ENCODE measurements around the gene PRSS53.

The PRSS53 gene

DNA sequence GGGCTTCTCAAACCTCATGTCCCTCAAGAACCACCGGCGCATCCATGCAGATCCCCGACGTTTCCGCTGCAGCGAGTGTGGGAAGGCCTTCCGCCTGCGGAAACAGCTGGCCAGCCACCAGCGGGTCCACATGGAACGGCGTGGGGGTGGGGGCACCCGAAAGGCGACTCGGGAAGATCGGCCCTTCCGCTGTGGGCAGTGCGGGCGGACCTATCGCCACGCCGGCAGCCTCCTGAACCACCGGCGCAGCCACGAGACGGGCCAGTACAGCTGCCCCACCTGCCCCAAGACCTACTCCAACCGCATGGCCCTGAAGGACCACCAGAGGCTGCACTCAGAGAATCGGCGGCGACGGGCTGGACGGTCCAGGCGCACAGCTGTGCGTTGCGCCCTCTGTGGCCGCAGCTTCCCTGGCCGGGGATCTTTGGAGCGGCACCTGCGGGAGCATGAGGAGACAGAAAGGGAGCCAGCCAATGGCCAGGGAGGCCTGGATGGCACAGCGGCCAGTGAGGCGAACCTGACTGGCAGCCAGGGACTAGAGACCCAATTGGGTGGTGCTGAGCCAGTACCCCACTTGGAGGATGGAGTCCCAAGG is 8.6 kb downstream of the PRSS53 start:
- Histone ChIP-seq H3F3A (ENCODE audit: insufficient read depth, low read length) (0 out of 2 replicates have a peak, but pooled peaks cover 4% of the 10 kb centered on the region), H3K36me3 (replicated peaks; ENCODE audit: insufficient read depth, low read length) (no peaks in the 10 kb centered on the region), H3K9me3 (replicated peaks; ENCODE audit: insufficient read depth, low read length) (no peaks in the 10 kb centered on the region), H3K27me3 (replicated peaks; ENCODE audit: insufficient read depth, low read length) (no peaks in the 10 kb centered on the region), H2AFZ (ENCODE audit: low read length) (no peak overlapping the region), H3K79me2 (ENCODE audit: low read length) (peaks cover 52% of the 10 kb centered on the region), H3K9ac (ENCODE audit: low read length) (no peak overlapping the region), H3K4me1 (ENCODE audit: low read length) (no peaks in the 10 kb centered on the region), H3K4me3 (ENCODE audit: low read length) (no peak overlapping the region), H3K27ac (ENCODE audit: low read length) (no peak overlapping the region), H3K9me2 (replicated peaks; ENCODE audit: insufficient read depth, low read length) (no peaks in the 10 kb centered on the region), H4K20me1 (ENCODE audit: insufficient read depth, low read length) (no peaks in the 10 kb centered on the region), H3K4me2 (ENCODE audit: low read depth, low read length) (no peak overlapping the region)
- DNase-seq = no peak
- no peak for TF ChIP-seq EZH2 (optimal IDR thresholded peaks at IDR 0.05; ENCODE audit: low read depth, low read length)
- no peak for TF ChIP-seq EZH2phosphoT487 (IDR thresholded peaks at IDR 0.05; ENCODE audit: low read length)
- TF ChIP-seq, protein P1, sequence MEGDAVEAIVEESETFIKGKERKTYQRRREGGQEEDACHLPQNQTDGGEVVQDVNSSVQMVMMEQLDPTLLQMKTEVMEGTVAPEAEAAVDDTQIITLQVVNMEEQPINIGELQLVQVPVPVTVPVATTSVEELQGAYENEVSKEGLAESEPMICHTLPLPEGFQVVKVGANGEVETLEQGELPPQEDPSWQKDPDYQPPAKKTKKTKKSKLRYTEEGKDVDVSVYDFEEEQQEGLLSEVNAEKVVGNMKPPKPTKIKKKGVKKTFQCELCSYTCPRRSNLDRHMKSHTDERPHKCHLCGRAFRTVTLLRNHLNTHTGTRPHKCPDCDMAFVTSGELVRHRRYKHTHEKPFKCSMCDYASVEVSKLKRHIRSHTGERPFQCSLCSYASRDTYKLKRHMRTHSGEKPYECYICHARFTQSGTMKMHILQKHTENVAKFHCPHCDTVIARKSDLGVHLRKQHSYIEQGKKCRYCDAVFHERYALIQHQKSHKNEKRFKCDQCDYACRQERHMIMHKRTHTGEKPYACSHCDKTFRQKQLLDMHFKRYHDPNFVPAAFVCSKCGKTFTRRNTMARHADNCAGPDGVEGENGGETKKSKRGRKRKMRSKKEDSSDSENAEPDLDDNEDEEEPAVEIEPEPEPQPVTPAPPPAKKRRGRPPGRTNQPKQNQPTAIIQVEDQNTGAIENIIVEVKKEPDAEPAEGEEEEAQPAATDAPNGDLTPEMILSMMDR (IDR thresholded peaks at IDR 0.05; ENCODE audit: low read length) = no peak

DNA sequence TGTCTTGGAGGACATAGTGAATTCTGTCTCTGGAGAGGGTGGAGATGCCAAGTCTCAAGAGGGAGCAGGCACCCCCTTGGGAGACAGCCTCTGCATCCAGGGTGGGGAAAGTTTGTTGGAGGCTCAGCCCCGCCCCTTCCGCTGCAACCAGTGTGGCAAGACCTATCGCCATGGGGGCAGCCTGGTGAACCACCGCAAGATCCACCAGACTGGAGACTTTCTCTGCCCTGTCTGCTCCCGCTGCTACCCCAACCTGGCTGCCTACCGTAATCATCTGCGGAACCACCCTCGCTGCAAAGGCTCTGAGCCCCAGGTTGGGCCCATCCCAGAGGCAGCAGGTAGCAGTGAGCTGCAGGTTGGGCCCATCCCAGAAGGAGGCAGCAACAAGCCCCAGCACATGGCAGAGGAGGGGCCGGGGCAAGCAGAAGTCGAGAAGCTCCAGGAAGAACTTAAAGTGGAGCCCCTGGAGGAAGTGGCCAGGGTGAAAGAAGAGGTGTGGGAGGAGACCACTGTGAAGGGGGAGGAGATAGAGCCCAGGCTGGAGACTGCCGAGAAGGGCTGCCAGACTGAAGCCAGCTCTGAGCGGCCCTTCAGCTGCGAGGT is 9.3 kb downstream of the PRSS53 start:
- H3K9me3 ChIP-seq (replicated peaks; ENCODE audit: insufficient read depth, low read length) = no peaks in the 10 kb centered on the region
- H3K9me2 ChIP-seq (replicated peaks; ENCODE audit: insufficient read depth, low read length) = no peaks in the 10 kb centered on the region
- DNase-seq = no peak
- no peaks in the 10 kb centered on the region for H3K36me3 ChIP-seq (replicated peaks; ENCODE audit: insufficient read depth, low read length)
- no peak overlapping the region for H2AFZ ChIP-seq (ENCODE audit: low read length)
- no peak overlapping the region for H3K4me2 ChIP-seq (ENCODE audit: low read depth, low read length)
- H4K20me1 ChIP-seq (ENCODE audit: insufficient read depth, low read length) = no peaks in the 10 kb centered on the region
- H3F3A ChIP-seq (ENCODE audit: insufficient read depth, low read length) = 0 out of 2 replicates have a peak, but pooled peaks cover 4% of the 10 kb centered on the region
- peaks cover 59% of the 10 kb centered on the region for H3K79me2 ChIP-seq (ENCODE audit: low read length)
- H3K9ac ChIP-seq (ENCODE audit: low read length) = no peak overlapping the region
- H3K27ac ChIP-seq (ENCODE audit: low read length) = no peak overlapping the region
- H3K4me1 ChIP-seq (ENCODE audit: low read length) = no peaks in the 10 kb centered on the region
- no peaks in the 10 kb centered on the region for H3K27me3 ChIP-seq (replicated peaks; ENCODE audit: insufficient read depth, low read length)
- H3K4me3 ChIP-seq (ENCODE audit: low read length) = no peak overlapping the region
- TF ChIP-seq, protein P1 (IDR thresholded peaks at IDR 0.05; ENCODE audit: low read length) = no peak
- TF ChIP-seq EZH2 (optimal IDR thresholded peaks at IDR 0.05; ENCODE audit: low read depth, low read length) = no peak
- TF ChIP-seq EZH2phosphoT487 (IDR thresholded peaks at IDR 0.05; ENCODE audit: low read length) = no peak

DNA sequence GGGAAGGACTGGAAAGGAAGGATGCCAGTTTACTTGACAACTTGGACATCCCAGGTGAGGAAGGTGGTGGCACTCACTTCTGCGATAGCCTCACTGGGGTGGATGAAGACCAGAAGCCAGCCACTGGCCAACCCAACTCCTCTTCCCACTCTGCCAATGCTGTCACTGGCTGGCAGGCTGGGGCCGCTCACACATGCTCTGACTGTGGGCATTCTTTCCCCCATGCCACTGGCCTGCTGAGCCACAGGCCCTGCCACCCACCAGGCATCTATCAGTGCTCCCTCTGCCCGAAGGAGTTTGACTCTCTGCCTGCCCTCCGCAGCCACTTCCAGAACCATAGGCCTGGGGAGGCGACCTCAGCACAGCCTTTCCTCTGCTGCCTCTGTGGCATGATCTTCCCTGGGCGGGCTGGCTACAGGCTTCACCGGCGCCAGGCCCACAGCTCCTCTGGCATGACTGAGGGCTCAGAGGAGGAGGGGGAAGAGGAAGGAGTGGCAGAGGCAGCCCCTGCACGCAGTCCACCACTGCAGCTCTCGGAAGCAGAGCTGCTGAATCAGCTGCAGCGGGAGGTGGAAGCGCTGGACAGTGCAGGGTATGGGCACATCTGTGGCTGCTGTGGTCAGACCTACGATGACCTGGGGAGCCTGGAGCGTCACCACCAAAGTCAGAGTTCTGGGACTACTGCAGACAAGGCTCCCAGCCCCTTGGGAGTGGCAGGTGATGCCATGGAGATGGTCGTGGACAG is 10.0 kb downstream of the PRSS53 start:
- H3K4me1 ChIP-seq (ENCODE audit: low read length) = no peaks in the 10 kb centered on the region
- no peak for DNase-seq
- H4K20me1 ChIP-seq (ENCODE audit: insufficient read depth, low read length) = no peaks in the 10 kb centered on the region
- no peaks in the 10 kb centered on the region for H3K36me3 ChIP-seq (replicated peaks; ENCODE audit: insufficient read depth, low read length)
- H3K9me3 ChIP-seq (replicated peaks; ENCODE audit: insufficient read depth, low read length) = no peaks in the 10 kb centered on the region
- H3K9ac ChIP-seq (ENCODE audit: low read length) = no peak overlapping the region
- peaks cover 6% of the 10 kb centered on the region for H3F3A ChIP-seq (ENCODE audit: insufficient read depth, low read length)
- no peaks in the 10 kb centered on the region for H3K9me2 ChIP-seq (replicated peaks; ENCODE audit: insufficient read depth, low read length)
- H2AFZ ChIP-seq (ENCODE audit: low read length) = no peak overlapping the region
- no peak overlapping the region for H3K27ac ChIP-seq (ENCODE audit: low read length)
- no peak overlapping the region for H3K4me3 ChIP-seq (ENCODE audit: low read length)
- H3K4me2 ChIP-seq (ENCODE audit: low read depth, low read length) = no peak overlapping the region
- H3K27me3 ChIP-seq (replicated peaks; ENCODE audit: insufficient read depth, low read length) = no peaks in the 10 kb centered on the region
- no peak for TF ChIP-seq EZH2 (optimal IDR thresholded peaks at IDR 0.05; ENCODE audit: low read depth, low read length)
- TF ChIP-seq, protein P1 (IDR thresholded peaks at IDR 0.05; ENCODE audit: low read length) = no peak
- no peak for TF ChIP-seq EZH2phosphoT487 (IDR thresholded peaks at IDR 0.05; ENCODE audit: low read length)
- peaks cover 61% of the 10 kb centered on the region for H3K79me2 ChIP-seq (ENCODE audit: low read length)
